WTC11 (cell line): ENCODE data around the gene LYRM4. TPM values are rescaled to one million over a fixed set of nuclear protein-coding genes. Genes with fewer than 3 reads are reported as not detected.

Source experiments
- ATAC-seq: fragments of 200-7000 bp; cut with Tn5 transposase; 2 replicates; pipeline ENCODE4 v1.10.0; 2021; ENCODE audit warnings: mild to moderate bottlenecking, moderate library complexity
- CTCF ChIA-PET: fragments of 300-600 bp; sonication (Branson Sonifier 250); formaldehyde crosslinking; loops from one replicate; lab custom pipeline; 2021; ENCODE audit warnings: antibody characterized with exemption; lab: Charles Lee
- POLR2A ChIA-PET: fragments of 350-600 bp; sonication (Branson Sonifier 250); formaldehyde crosslinking; loops from one replicate; lab custom pipeline; 2021; ENCODE audit warnings: antibody characterized with exemption; lab: Charles Lee
- DNase-seq: peaks from one replicate; pipeline ENCODE4 v3.0.0; 2021; ENCODE audit warnings: low spot score
- H3K27ac Mint-ChIP-seq: 2 replicates; pipeline ENCODE4 v1.8.0; 2021; ENCODE audit warnings: mixed read lengths
- H3K27me3 Mint-ChIP-seq: 2 replicates; pipeline ENCODE4 v1.8.0; 2021; ENCODE audit warnings: low read depth, mild to moderate bottlenecking, moderate library complexity, mixed read lengths
- H3K36me3 Mint-ChIP-seq: 2 replicates; pipeline ENCODE4 v1.8.0; 2021; ENCODE audit warnings: mixed read lengths
- H3K4me1 Mint-ChIP-seq: 2 replicates; pipeline ENCODE4 v1.8.0; 2022; ENCODE audit warnings: mixed read lengths
- H3K4me3 Mint-ChIP-seq: 2 replicates; pipeline ENCODE4 v1.8.0; 2021; ENCODE audit warnings: mild to moderate bottlenecking, moderate library complexity, mixed read lengths
- H3K9me3 Mint-ChIP-seq: 2 replicates; pipeline ENCODE4 v1.8.0; 2021; ENCODE audit warnings: mixed read lengths
- CBFB ChIP-seq: sonication (generic); formaldehyde crosslinking; IDR thresholded peaks from 2 replicates; pipeline ENCODE4 v1.8.1; 2022; ENCODE audit warnings: mild to moderate bottlenecking, low read depth, missing genetic modification reagents
- CREB1 ChIP-seq: sonication (generic); formaldehyde crosslinking; IDR thresholded peaks from 2 replicates; pipeline ENCODE4 v1.8.0; 2023; ENCODE audit warnings: mild to moderate bottlenecking, missing genetic modification reagents
- FOXK1 ChIP-seq: sonication (generic); formaldehyde crosslinking; IDR thresholded peaks from 2 replicates; pipeline ENCODE4 v1.8.0; 2022; ENCODE audit warnings: mild to moderate bottlenecking, moderate library complexity, missing genetic modification reagents
- GRHL2 ChIP-seq: fragments of 250-450 bp; sonication (Bioruptor Pico); IDR thresholded peaks from 2 replicates; pipeline ENCODE4 v1.8.0; 2022; ENCODE audit warnings: mild to moderate bottlenecking, moderate library complexity; ENCODE audit not compliant: insufficient replicate concordance, severe bottlenecking
- HMGA2 ChIP-seq: fragments of 250-450 bp; sonication (Bioruptor Pico); IDR thresholded peaks from 2 replicates; pipeline ENCODE4 v1.4.0; 2021; ENCODE audit warnings: mild to moderate bottlenecking, moderate library complexity
- IRF2 ChIP-seq: sonication (generic); formaldehyde crosslinking; IDR thresholded peaks from 2 replicates; pipeline ENCODE4 v1.8.0; 2022; ENCODE audit warnings: low read depth, missing genetic modification reagents, borderline replicate concordance
- NR3C1 ChIP-seq: sonication (generic); formaldehyde crosslinking; conservative IDR thresholded peaks from 2 replicates; pipeline ENCODE4 v1.8.1; 2023; ENCODE audit warnings: low read depth, mild to moderate bottlenecking, missing genetic modification reagents
- RELA ChIP-seq: sonication (generic); formaldehyde crosslinking; IDR thresholded peaks from 2 replicates; pipeline ENCODE4 v1.8.1; 2022; ENCODE audit warnings: missing genetic modification reagents, mild to moderate bottlenecking, borderline replicate concordance
- SMAD3 ChIP-seq: sonication (generic); formaldehyde crosslinking; IDR thresholded peaks from 2 replicates; pipeline ENCODE4 v1.8.0; 2022; ENCODE audit warnings: missing genetic modification reagents, mild to moderate bottlenecking, borderline replicate concordance
- ZBTB21 ChIP-seq: sonication (generic); formaldehyde crosslinking; IDR thresholded peaks from 2 replicates; pipeline ENCODE4 v1.8.1; 2023; ENCODE audit warnings: mild to moderate bottlenecking, missing genetic modification reagents, borderline replicate concordance
- ZNF138 ChIP-seq: sonication (generic); formaldehyde crosslinking; conservative IDR thresholded peaks from 2 replicates; pipeline ENCODE4 v1.8.1; 2022; ENCODE audit warnings: mild to moderate bottlenecking, moderate library complexity, missing genetic modification reagents
- ZNF219 ChIP-seq: sonication (generic); formaldehyde crosslinking; IDR thresholded peaks from 2 replicates; pipeline ENCODE4 v1.8.0; 2023; ENCODE audit warnings: missing genetic modification reagents, mild to moderate bottlenecking, borderline replicate concordance
- ZNF396 ChIP-seq: fragments of 250-450 bp; sonication (Bioruptor Pico); IDR thresholded peaks from 2 replicates; pipeline ENCODE4 v1.8.0; 2021; ENCODE audit warnings: mild to moderate bottlenecking, moderate library complexity, borderline replicate concordance
- total RNA-seq: library from RNA; stranded (reverse); gene quantifications from 3 replicates; pipeline ENCODE4 v1.2.3, GENCODE V29; 2021
- TF ChIP-seq, protein P1 (sequence below): sonication (generic); formaldehyde crosslinking; IDR thresholded peaks from 2 replicates; pipeline ENCODE4 v1.8.1; 2023; ENCODE audit warnings: mild to moderate bottlenecking, moderate library complexity, missing genetic modification reagents
- TF ChIP-seq, protein P2 (sequence below): sonication (generic); formaldehyde crosslinking; IDR thresholded peaks from 2 replicates; pipeline ENCODE4 v1.8.1; 2023; ENCODE audit warnings: mild to moderate bottlenecking, missing genetic modification reagents, moderate library complexity
- TF ChIP-seq, protein P3 (sequence below): sonication (generic); formaldehyde crosslinking; IDR thresholded peaks from 2 replicates; pipeline ENCODE4 v1.8.1; 2023; ENCODE audit warnings: mild to moderate bottlenecking, missing genetic modification reagents, moderate library complexity
- TF ChIP-seq, protein P4 (sequence below): fragments of 250-450 bp; sonication (Bioruptor Pico); IDR thresholded peaks from 2 replicates; pipeline ENCODE4 v1.9.0; 2021; ENCODE audit warnings: moderate library complexity, mild to moderate bottlenecking, inconsistent platforms, borderline replicate concordance
- TF ChIP-seq, protein P5 (sequence below): fragments of 250-450 bp; sonication (Bioruptor Pico); IDR thresholded peaks from 2 replicates; pipeline ENCODE4 v1.9.0; 2021; ENCODE audit warnings: mild to moderate bottlenecking
- TF ChIP-seq, protein P6 (sequence below): sonication (generic); formaldehyde crosslinking; IDR thresholded peaks from 2 replicates; pipeline ENCODE4 v1.8.1; 2022; ENCODE audit warnings: mild to moderate bottlenecking, missing genetic modification reagents, moderate library complexity, borderline replicate concordance
- TF ChIP-seq, protein P7 (sequence below): sonication (generic); formaldehyde crosslinking; IDR thresholded peaks from 2 replicates; pipeline ENCODE4 v1.8.0; 2022; ENCODE audit warnings: mild to moderate bottlenecking, missing genetic modification reagents
- TF ChIP-seq, protein P8 (sequence below): fragments of 250-450 bp; sonication (Bioruptor Pico); IDR thresholded peaks from 2 replicates; pipeline ENCODE4 v2.1.2; 2022; ENCODE audit warnings: mild to moderate bottlenecking, moderate library complexity

LYRM4 gene
- total RNA-seq, 1 experiment from 2014 or later: 49.7 TPM

DNA sequence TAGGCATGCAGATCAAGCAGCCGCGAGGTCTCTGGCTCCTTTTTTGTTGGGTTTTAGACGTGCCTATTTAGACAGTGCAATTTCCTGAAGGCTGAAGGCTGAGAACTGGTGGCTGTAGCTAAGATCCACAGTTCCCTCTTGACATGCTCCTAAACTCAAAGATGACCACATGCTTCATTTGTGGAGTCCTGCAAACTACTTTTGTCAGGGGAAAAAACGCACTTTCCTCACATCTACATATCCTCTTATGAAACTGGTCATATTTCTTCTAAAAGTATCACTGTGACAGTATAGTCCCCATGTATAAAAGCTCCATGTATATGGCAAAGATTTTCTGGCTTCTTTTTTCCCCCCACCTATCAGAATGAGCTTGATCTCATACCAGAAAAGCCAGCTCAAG lies 30.7 kb downstream of the LYRM4 start:
- TF ChIP-seq, protein P1, sequence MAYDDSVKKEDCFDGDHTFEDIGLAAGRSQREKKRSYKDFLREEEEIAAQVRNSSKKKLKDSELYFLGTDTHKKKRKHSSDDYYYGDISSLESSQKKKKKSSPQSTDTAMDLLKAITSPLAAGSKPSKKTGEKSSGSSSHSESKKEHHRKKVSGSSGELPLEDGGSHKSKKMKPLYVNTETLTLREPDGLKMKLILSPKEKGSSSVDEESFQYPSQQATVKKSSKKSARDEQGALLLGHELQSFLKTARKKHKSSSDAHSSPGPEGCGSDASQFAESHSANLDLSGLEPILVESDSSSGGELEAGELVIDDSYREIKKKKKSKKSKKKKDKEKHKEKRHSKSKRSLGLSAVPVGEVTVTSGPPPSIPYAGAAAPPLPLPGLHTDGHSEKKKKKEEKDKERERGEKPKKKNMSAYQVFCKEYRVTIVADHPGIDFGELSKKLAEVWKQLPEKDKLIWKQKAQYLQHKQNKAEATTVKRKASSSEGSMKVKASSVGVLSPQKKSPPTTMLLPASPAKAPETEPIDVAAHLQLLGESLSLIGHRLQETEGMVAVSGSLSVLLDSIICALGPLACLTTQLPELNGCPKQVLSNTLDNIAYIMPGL (CRISPR knock-in tag): no peak
- TF ChIP-seq, protein P2, sequence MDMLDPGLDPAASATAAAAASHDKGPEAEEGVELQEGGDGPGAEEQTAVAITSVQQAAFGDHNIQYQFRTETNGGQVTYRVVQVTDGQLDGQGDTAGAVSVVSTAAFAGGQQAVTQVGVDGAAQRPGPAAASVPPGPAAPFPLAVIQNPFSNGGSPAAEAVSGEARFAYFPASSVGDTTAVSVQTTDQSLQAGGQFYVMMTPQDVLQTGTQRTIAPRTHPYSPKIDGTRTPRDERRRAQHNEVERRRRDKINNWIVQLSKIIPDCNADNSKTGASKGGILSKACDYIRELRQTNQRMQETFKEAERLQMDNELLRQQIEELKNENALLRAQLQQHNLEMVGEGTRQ: no peak
- TF ChIP-seq IRF2 (CRISPR knock-in tag) (no peak), FOXK1 (CRISPR knock-in tag) (no peak), SMAD3 (CRISPR knock-in tag) (no peak), CBFB (CRISPR knock-in tag) (no peak), CREB1 (CRISPR knock-in tag) (no peak), ZNF219 (CRISPR knock-in tag) (no peak)
- TF ChIP-seq, protein P3, sequence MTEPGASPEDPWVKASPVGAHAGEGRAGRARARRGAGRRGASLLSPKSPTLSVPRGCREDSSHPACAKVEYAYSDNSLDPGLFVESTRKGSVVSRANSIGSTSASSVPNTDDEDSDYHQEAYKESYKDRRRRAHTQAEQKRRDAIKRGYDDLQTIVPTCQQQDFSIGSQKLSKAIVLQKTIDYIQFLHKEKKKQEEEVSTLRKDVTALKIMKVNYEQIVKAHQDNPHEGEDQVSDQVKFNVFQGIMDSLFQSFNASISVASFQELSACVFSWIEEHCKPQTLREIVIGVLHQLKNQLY (CRISPR knock-in tag): no peak
- Mint-ChIP-seq H3K27me3 (no peaks in the 10 kb centered on the region), H3K4me1 (peaks cover 32% of the 10 kb centered on the region), H3K27ac (peak overlapping the region; percentile 25; the same call in 1 of the 2 replicates), H3K36me3 (no peaks in the 10 kb centered on the region), H3K4me3 (no peak overlapping the region), H3K9me3 (no peaks in the 10 kb centered on the region)
- ChIA-PET CTCF (interaction anchor here (1.9 to 2.0 kb wide), 2 partner anchors 16 to 87 kb away, joined by 7 to 8 read pairs; no protein-coding TSS in a partner anchor), POLR2A (no interaction called here)
- DNase-seq: no peak
- ATAC-seq: no peak

DNA sequence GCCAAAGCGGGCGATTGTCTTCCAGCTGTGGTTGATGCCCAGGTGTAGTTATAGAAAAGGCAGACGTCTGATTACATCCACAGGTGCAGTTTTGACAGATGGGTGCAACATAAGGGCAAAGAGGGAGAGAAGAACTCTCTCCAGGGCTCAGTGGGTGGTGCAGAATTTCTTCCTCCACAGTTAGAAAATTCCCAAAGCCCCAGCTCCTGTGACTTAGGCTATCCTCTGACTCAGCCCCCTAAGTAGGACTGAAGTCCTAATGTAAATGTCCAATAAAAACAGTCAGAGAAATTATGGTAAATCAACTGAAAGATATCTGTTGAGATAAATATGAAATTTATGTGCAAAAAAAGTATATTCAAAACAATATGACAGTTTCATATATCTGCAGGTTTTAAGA lies 31.4 kb downstream of the LYRM4 start:
- H3K27me3 Mint-ChIP-seq: no peaks in the 10 kb centered on the region
- H3K9me3 Mint-ChIP-seq: no peaks in the 10 kb centered on the region
- CTCF ChIA-PET: interaction anchor here (0.8 to 1.9 kb wide), 2 partner anchors 15 to 152 kb away, joined by 3 to 7 read pairs; no protein-coding TSS in a partner anchor
- POLR2A ChIA-PET: no interaction called here
- peaks cover 32% of the 10 kb centered on the region for H3K4me1 Mint-ChIP-seq
- TF ChIP-seq ZNF138 (CRISPR knock-in tag) (no peak), HMGA2 (CRISPR knock-in tag) (no peak), RELA (CRISPR knock-in tag) (no peak), ZNF396 (CRISPR knock-in tag) (no peak)
- TF ChIP-seq, protein P4, sequence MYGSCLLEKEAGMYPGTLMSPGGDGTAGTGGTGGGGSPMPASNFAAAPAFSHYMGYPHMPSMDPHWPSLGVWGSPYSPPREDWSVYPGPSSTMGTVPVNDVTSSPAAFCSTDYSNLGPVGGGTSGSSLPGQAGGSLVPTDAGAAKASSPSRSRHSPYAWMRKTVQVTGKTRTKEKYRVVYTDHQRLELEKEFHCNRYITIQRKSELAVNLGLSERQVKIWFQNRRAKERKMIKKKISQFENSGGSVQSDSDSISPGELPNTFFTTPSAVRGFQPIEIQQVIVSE: no peak
- TF ChIP-seq, protein P2: no peak
- DNase-seq: no peak
- H3K4me3 Mint-ChIP-seq: no peak overlapping the region
- no peak for ATAC-seq
- H3K27ac Mint-ChIP-seq: no peak overlapping the region
- H3K36me3 Mint-ChIP-seq: no peaks in the 10 kb centered on the region

DNA sequence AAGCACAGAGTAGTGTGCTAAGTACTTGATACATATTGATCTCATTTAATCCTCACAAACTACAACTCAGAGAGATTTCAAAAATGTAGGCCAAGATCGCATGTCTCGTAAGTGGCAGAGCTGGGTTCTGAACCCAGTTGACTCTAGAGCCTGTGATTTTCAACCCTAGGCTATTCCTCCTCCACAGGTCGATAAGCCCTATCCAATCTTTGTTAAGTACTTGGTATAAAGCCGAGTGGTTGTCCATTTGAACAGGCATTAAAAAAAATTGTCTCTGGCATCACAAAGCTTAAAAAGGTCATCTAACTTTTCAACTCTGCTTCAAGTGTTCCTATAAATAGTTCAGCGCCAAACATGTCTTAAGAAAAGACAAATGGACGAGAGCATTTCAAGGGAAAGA lies 37.4 kb downstream of the LYRM4 start:
- Mint-ChIP-seq H3K9me3 (no peaks in the 10 kb centered on the region), H3K36me3 (no peaks in the 10 kb centered on the region), H3K4me1 (peaks cover 11% of the 10 kb centered on the region), H3K27ac (no peak overlapping the region), H3K27me3 (no peaks in the 10 kb centered on the region), H3K4me3 (no peak overlapping the region)
- ATAC-seq (no peak), DNase-seq (no peak)
- ChIA-PET CTCF (interaction anchor here (0.9 to 1.2 kb wide), 2 partner anchors 9 to 156 kb away, joined by 3 read pairs; no protein-coding TSS in a partner anchor), POLR2A (no interaction called here)
- TF ChIP-seq FOXK1 (CRISPR knock-in tag): no peak
- TF ChIP-seq, protein P5, sequence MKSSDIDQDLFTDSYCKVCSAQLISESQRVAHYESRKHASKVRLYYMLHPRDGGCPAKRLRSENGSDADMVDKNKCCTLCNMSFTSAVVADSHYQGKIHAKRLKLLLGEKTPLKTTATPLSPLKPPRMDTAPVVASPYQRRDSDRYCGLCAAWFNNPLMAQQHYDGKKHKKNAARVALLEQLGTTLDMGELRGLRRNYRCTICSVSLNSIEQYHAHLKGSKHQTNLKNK (CRISPR knock-in tag): no peak
- no peak for TF ChIP-seq ZBTB21 (CRISPR knock-in tag)
- TF ChIP-seq NR3C1 (CRISPR knock-in tag): no peak
- TF ChIP-seq, protein P6, sequence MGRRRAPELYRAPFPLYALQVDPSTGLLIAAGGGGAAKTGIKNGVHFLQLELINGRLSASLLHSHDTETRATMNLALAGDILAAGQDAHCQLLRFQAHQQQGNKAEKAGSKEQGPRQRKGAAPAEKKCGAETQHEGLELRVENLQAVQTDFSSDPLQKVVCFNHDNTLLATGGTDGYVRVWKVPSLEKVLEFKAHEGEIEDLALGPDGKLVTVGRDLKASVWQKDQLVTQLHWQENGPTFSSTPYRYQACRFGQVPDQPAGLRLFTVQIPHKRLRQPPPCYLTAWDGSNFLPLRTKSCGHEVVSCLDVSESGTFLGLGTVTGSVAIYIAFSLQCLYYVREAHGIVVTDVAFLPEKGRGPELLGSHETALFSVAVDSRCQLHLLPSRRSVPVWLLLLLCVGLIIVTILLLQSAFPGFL (CRISPR knock-in tag): no peak
- TF ChIP-seq SMAD3 (CRISPR knock-in tag): no peak
- TF ChIP-seq GRHL2 (CRISPR knock-in tag): no peak
- TF ChIP-seq, protein P7, sequence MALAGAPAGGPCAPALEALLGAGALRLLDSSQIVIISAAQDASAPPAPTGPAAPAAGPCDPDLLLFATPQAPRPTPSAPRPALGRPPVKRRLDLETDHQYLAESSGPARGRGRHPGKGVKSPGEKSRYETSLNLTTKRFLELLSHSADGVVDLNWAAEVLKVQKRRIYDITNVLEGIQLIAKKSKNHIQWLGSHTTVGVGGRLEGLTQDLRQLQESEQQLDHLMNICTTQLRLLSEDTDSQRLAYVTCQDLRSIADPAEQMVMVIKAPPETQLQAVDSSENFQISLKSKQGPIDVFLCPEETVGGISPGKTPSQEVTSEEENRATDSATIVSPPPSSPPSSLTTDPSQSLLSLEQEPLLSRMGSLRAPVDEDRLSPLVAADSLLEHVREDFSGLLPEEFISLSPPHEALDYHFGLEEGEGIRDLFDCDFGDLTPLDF (CRISPR knock-in tag): no peak
- no peak for TF ChIP-seq HMGA2 (CRISPR knock-in tag)
- TF ChIP-seq, protein P8, sequence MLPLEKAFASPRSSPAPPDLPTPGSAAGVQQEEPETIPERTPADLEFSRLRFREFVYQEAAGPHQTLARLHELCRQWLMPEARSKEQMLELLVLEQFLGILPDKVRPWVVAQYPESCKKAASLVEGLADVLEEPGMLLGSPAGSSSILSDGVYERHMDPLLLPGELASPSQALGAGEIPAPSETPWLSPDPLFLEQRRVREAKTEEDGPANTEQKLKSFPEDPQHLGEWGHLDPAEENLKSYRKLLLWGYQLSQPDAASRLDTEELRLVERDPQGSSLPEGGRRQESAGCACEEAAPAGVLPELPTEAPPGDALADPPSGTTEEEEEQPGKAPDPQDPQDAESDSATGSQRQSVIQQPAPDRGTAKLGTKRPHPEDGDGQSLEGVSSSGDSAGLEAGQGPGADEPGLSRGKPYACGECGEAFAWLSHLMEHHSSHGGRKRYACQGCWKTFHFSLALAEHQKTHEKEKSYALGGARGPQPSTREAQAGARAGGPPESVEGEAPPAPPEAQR (CRISPR knock-in tag): no peak
